HepG2 (cell line): ENCODE measurements around the gene KIF2C. TPM values are rescaled to one million over a fixed set of nuclear protein-coding genes. Genes with fewer than 3 reads are reported as not detected.

Experiments
- ATAC-seq: fragments of 200-7000 bp; cut with Tn5 transposase; 3 replicates; pipeline ENCODE4 v1.9.1; 2020; ENCODE audit warnings: mild to moderate bottlenecking, moderate library complexity
- BruUV-seq: library from RNA; stranded (reverse); fragments of 400-500 nt; replicated peaks from 2 replicates; lab custom pipeline; 2021; lab: Mats Ljungman, UMichigan
- CTCF ChIA-PET: fragments of 300-600 bp; formaldehyde crosslinking; extraction: SDS; loops from one replicate; lab custom pipeline; 2021; ENCODE audit warnings: low total read pairs, inconsistent platforms, low intra/inter-chr PET ratio; lab: Yijun Ruan, JAX
- POLR2A ChIA-PET: fragments of 350-600 bp; sonication (Branson Sonifier 250); formaldehyde crosslinking; loops from one replicate; lab custom pipeline; 2020; ENCODE audit warnings: antibody characterized with exemption, inconsistent platforms; lab: Yijun Ruan, JAX
- DNase-seq: peaks from one replicate; pipeline ENCODE4 v3.0.0-alpha.2; 2015; ENCODE audit warnings: low spot score
- FAIRE-seq: peaks from 3 replicates; lab custom pipeline; 2011; peaks lifted over from hg19 to GRCh38; lab: Jason Lieb, UNC
- H2AFZ ChIP-seq: one replicate; pipeline ENCODE4 v1.6.1; 2011; ENCODE audit warnings: low read length, inconsistent platforms
- H3K27ac ChIP-seq: fragments of 300-600 bp; 3 replicates; pipeline ENCODE4 v1.8.0; 2011; ENCODE audit warnings: mixed run types, mild to moderate bottlenecking, mixed read lengths, low read length, inconsistent platforms; ENCODE audit not compliant: insufficient read depth; ENCODE audit errors: extremely low read length
- H3K27me3 ChIP-seq, 2 experiments: fragments of 200-600 bp in 1 of 2; 2 replicates in 1 of 2; 3 replicates in 1 of 2; pipeline versions ENCODE4 v1.6.0 to v1.8.0; 2011; ENCODE audit warnings: low read length in 2 of 2, mild to moderate bottlenecking in 2 of 2, moderate library complexity in 2 of 2, inconsistent platforms in 1 of 2; ENCODE audit not compliant: insufficient read depth in 2 of 2, control insufficient read depth in 1 of 2
- H3K36me3 ChIP-seq, 2 experiments: fragments of 200-600 bp in 1 of 2; replicated peaks in 1 of 2; 2 replicates in 1 of 2; 3 replicates in 1 of 2; pipeline versions ENCODE4 v1.5.1 to v1.8.0; 2011; ENCODE audit warnings: low read length in 2 of 2, inconsistent platforms in 1 of 2; ENCODE audit not compliant: insufficient read depth in 2 of 2, control insufficient read depth in 1 of 2
- H3K4me1 ChIP-seq: 2 replicates; pipeline ENCODE4 v1.5.1; 2012; ENCODE audit warnings: low read length, inconsistent platforms; ENCODE audit not compliant: insufficient read depth
- H3K4me2 ChIP-seq: 2 replicates; pipeline ENCODE4 v1.6.0; 2011; ENCODE audit warnings: low read depth, low read length, inconsistent platforms
- H3K4me3 ChIP-seq, 3 experiments: fragments of 200-600 bp in 1 of 3; sonication (generic), shearing (Covaris generic) in 1 of 3; replicated peaks in 1 of 3; 2 replicates each; pipeline ENCODE4 v1.5.1; 2011 to 2016; ENCODE audit warnings: low read length in 3 of 3, inconsistent platforms in 2 of 3, low read depth in 2 of 3, mild to moderate bottlenecking in 2 of 3, control low read depth in 1 of 3, mixed read lengths in 1 of 3; ENCODE audit not compliant: insufficient read depth in 1 of 3
- H3K79me2 ChIP-seq: one replicate; pipeline ENCODE4 v1.6.1; 2011; ENCODE audit warnings: low read length, inconsistent platforms; ENCODE audit not compliant: insufficient read depth
- H3K9ac ChIP-seq: 2 replicates; pipeline ENCODE4 v1.6.0; 2011; ENCODE audit warnings: mild to moderate bottlenecking, low read depth, low read length, inconsistent platforms; ENCODE audit not compliant: insufficient read depth
- H3K9me3 ChIP-seq: 2 replicates; pipeline ENCODE4 v1.5.1; 2012; ENCODE audit warnings: mild to moderate bottlenecking, low read length
- H4K20me1 ChIP-seq: 2 replicates; pipeline ENCODE4 v1.6.0; 2011; ENCODE audit warnings: inconsistent platforms, mild to moderate bottlenecking, low read length, moderate library complexity; ENCODE audit not compliant: insufficient read depth
- ARID2 ChIP-seq: sonication (generic); formaldehyde crosslinking; IDR thresholded peaks from 2 replicates; pipeline ENCODE4 v1.8.1; 2022; ENCODE audit warnings: mild to moderate bottlenecking, missing genetic modification reagents, borderline replicate concordance
- FOXA3 ChIP-seq: IDR thresholded peaks from 2 replicates; pipeline ENCODE4 v1.6.1; 2016; ENCODE audit warnings: missing genetic modification reagents, missing compliant biosample characterization
- JUN ChIP-seq: sonication (generic); formaldehyde crosslinking; IDR thresholded peaks from 2 replicates; pipeline ENCODE4 v1.4.0; 2020; ENCODE audit warnings: mild to moderate bottlenecking, missing genetic modification reagents
- PBX3 ChIP-seq: sonication (generic); formaldehyde crosslinking; IDR thresholded peaks from 2 replicates; pipeline ENCODE4 v1.8.1; 2023; ENCODE audit warnings: missing genetic modification reagents, inconsistent platforms, borderline replicate concordance
- PREB ChIP-seq: sonication (generic); formaldehyde crosslinking; IDR thresholded peaks from 2 replicates; pipeline ENCODE4 v1.4.0; 2020; ENCODE audit warnings: missing genetic modification reagents
- TOPORS ChIP-seq: sonication (generic); formaldehyde crosslinking; IDR thresholded peaks from 2 replicates; pipeline ENCODE4 v1.8.0; 2023; ENCODE audit warnings: mild to moderate bottlenecking, missing genetic modification reagents
- WGBS: methylation state at CpG from one replicate; pipeline ENCODE4 v1.1.6; 2017; ENCODE audit warnings: low lambda C conversion rate; 5-methylcytosine and 5-hydroxymethylcytosine counted together
- in situ Hi-C: cut with HindIII; loops from 2 replicates; pipeline ENCODE4 v1.10.0; 2017; ENCODE audit warnings: low pct_unique_long_range_greater_than_20kb; ENCODE audit not compliant: extremely low pct_ligation_motif_present
- intact Hi-C: fragments of 100-400 bp; cut with micrococcal nuclease; formaldehyde crosslinking; loops from one replicate; pipeline ENCODE4 v1.10.0; 2022; ENCODE audit not compliant: unreplicated experiment
- polyA plus RNA-seq, 8 experiments: library from polyadenylated mRNA; depleted of rRNA in 3 of 8; stranded (reverse) in 7 of 8; unstranded in 1 of 8; fragments of >200 nt; fragmentation: Illumina TruSeq in 4 of 8; extraction: Trizol in 4 of 8; gene quantifications; 2 replicates each; pipeline versions ENCODE4 v1.2.1 to v1.2.3, GENCODE V29; 2011 to 2016; ENCODE audit warnings: low read depth in 4 of 8, missing spikeins in 1 of 8, mixed read lengths in 1 of 8; ENCODE audit not compliant: insufficient read depth in 1 of 8
- total RNA-seq, 5 experiments: library from RNA; depleted of rRNA; stranded (reverse); fragments of >200 nt; fragmentation: Illumina TruSeq; extraction: Trizol; gene quantifications; 2 replicates each; pipeline ENCODE4 v1.2.3, GENCODE V29; 2016; ENCODE audit warnings: low read depth in 1 of 5

The KIF2C gene
- total and polyA plus RNA-seq, 2 of the 13 experiments (the other 11 are each of a cell fraction or from before 2014, with no cell fraction given): 29.7 to 53.7 TPM

DNA sequence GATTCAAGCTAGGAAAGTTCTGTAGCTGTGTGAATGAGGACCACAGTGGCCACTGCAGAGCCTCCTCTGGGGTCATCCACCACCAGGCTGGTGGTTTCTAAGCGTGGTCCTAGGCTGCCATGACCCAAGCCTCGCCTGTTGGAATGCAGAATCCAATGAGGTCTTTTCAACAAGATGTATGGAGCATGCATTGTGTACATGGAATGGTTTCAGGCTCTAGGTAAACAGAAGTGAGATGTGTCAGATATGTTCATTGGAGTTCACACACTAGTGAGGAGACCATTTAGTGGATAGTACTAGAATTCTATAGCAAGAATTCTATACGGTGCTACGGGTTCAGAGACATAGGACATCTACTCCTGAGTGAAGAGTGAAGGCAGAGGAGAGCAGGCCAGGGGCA lies 19.4 kb upstream of the KIF2C start:
- FAIRE-seq (no peak), ATAC-seq (no peak), DNase-seq (no peak)
- no peak overlapping the region for H3K4me3 ChIP-seq
- peaks cover 42% of the 10 kb centered on the region for H3K4me1 ChIP-seq
- peak overlapping the region; percentile 1; the same call in 1 of the 2 replicates for H3K4me2 ChIP-seq
- no peaks in the 10 kb centered on the region for H3K9me3 ChIP-seq
- intact Hi-C loops: no loop called here
- H3K79me2 ChIP-seq: no peaks in the 10 kb centered on the region
- H3K36me3 ChIP-seq: no peaks in the 10 kb centered on the region
- POLR2A ChIA-PET: interaction anchor here (1.9 to 4.9 kb wide), 4 partner anchors 12 to 88 kb away, joined by 6 to 241 read pairs (median 22); partner anchors contain the start of genes BTBD19 and RNU5D-1
- H2AFZ ChIP-seq: no peak overlapping the region
- WGBS: 8% methylated on average over 4 of the region's 4 CpGs
- BruUV-seq: no TSS peak
- H3K27ac ChIP-seq: no peak overlapping the region
- in situ Hi-C loops: no loop called here
- TF ChIP-seq PREB (CRISPR knock-in tag): no peak
- peak; percentile 10; the same call in 1 of the 2 replicates for TF ChIP-seq FOXA3
- no peak for TF ChIP-seq ARID2 (CRISPR knock-in tag)
- TF ChIP-seq PBX3 (CRISPR knock-in tag): no peak
- TF ChIP-seq TOPORS (CRISPR knock-in tag): no peak
- TF ChIP-seq JUN (CRISPR knock-in tag): no peak
- TF ChIP-seq, all 625 proteins: peak for 1
- Histone ChIP-seq H3K9ac (no peak overlapping the region), H4K20me1 (no peaks in the 10 kb centered on the region), H3K27me3 (0 out of 5 replicates have a peak, but pooled peaks cover 0 to 12% of the 10 kb centered on the region in 2 experiments)
- CTCF ChIA-PET: no interaction called here
